ENCODE results near the gene ABR. TPM values are rescaled to one million over a fixed set of nuclear protein-coding genes. Genes with fewer than 3 reads are reported as not detected.

ABR gene
- total RNA-seq, 4 donors from 2014 or later: 78.0 to 208 (median 106) TPM

- Histone ChIP-seq H3K4me3 (no peak overlapping the region), H3K9me3 (no peaks in the 10 kb centered on the region), H3K27me3 (no peaks in the 10 kb centered on the region), H3K36me3 (no peaks in the 10 kb centered on the region), H3K27ac (no peak overlapping the region), H3K4me1 (peaks cover 10% of the 10 kb centered on the region)
- 60% methylated on average over 6 of the region's 13 CpGs for WGBS
- TF ChIP-seq POLR2A (IDR thresholded peaks at IDR 0.05) (no peak), POLR2AphosphoS5 (IDR thresholded peaks at IDR 0.05) (no peak), EP300 (IDR thresholded peaks at IDR 0.05) (no peak)
- TF ChIP-seq, protein P1, sequence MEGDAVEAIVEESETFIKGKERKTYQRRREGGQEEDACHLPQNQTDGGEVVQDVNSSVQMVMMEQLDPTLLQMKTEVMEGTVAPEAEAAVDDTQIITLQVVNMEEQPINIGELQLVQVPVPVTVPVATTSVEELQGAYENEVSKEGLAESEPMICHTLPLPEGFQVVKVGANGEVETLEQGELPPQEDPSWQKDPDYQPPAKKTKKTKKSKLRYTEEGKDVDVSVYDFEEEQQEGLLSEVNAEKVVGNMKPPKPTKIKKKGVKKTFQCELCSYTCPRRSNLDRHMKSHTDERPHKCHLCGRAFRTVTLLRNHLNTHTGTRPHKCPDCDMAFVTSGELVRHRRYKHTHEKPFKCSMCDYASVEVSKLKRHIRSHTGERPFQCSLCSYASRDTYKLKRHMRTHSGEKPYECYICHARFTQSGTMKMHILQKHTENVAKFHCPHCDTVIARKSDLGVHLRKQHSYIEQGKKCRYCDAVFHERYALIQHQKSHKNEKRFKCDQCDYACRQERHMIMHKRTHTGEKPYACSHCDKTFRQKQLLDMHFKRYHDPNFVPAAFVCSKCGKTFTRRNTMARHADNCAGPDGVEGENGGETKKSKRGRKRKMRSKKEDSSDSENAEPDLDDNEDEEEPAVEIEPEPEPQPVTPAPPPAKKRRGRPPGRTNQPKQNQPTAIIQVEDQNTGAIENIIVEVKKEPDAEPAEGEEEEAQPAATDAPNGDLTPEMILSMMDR (IDR thresholded peaks at IDR 0.05): no peak
- DNase-seq (ENCODE audit: low spot score in 2 of 2): no peak
Observed at GRCh38 chr17:992933-993332, 186.8 kb downstream of the ABR start.

DNA sequence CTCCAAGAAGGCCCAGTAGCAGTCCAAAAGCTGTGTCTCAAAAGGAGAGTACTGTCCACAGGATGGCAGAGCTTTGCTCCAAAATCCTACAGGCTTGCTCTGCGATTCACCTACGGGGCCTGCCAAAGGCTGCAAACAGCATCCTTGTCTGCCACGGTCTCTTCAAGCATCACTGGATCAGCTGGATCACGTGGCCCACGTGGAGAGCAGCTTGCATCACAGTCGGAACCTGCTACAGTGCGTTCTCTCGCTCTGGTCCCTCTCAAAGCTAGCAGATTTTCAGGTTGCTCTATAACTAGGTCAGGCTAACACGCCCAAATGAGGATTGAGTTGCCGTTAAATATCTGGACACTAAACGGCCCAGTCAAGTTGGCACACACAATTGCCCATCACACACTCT is 191.2 kb downstream of the ABR start:
- Histone ChIP-seq H3K9me3 (no peaks in the 10 kb centered on the region), H3K27me3 (no peaks in the 10 kb centered on the region), H3K4me3 (no peak overlapping the region), H3K4me1 (no peaks in the 10 kb centered on the region), H3K27ac (no peak overlapping the region), H3K36me3 (no peaks in the 10 kb centered on the region)
- TF ChIP-seq POLR2A (IDR thresholded peaks at IDR 0.05): no peak
- TF ChIP-seq, protein P1 (IDR thresholded peaks at IDR 0.05): no peak
- no peak for TF ChIP-seq EP300 (IDR thresholded peaks at IDR 0.05)
- WGBS: 88% methylated on average over 11 of the region's 11 CpGs
- DNase-seq (ENCODE audit: low spot score in 2 of 2): no peak

DNA sequence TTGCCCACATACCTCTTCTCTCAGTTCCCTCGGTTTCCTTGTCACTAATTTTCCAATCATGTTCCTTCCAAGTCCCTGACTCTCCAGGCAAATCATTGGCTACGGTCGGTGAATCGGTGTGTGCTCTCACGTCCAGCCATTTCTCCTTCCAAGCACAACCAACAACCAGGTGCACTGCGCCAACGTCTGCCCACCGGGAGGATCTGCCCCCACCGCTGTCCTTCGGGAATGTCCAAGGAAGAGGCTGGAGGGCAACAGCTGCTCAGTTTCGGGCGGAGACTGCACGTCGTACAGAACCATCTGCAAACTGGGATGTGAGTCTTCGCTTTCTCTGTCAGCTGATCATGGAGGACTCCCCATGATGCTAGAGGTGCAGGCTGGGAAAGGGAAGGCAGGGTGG is 191.8 kb downstream of the ABR start:
- H3K9me3 ChIP-seq: no peaks in the 10 kb centered on the region
- TF ChIP-seq POLR2AphosphoS5 (IDR thresholded peaks at IDR 0.05) (no peak), EP300 (IDR thresholded peaks at IDR 0.05) (no peak), POLR2A (IDR thresholded peaks at IDR 0.05) (no peak)
- TF ChIP-seq, protein P1 (IDR thresholded peaks at IDR 0.05): no peak
- no peaks in the 10 kb centered on the region for H3K4me1 ChIP-seq
- H3K4me3 ChIP-seq: no peak overlapping the region
- H3K27me3 ChIP-seq: no peaks in the 10 kb centered on the region
- DNase-seq (ENCODE audit: low spot score in 2 of 2): no peak
- WGBS: 95% methylated on average over 15 of the region's 15 CpGs
- no peak overlapping the region for H3K27ac ChIP-seq
- H3K36me3 ChIP-seq: no peaks in the 10 kb centered on the region

- Histone ChIP-seq H3K4me1 (peaks cover under 1% of the 10 kb centered on the region), H3K27ac (no peak overlapping the region), H3K9me3 (no peaks in the 10 kb centered on the region), H3K4me3 (no peak overlapping the region), H3K36me3 (no peaks in the 10 kb centered on the region), H3K27me3 (no peaks in the 10 kb centered on the region)
- DNase-seq (ENCODE audit: low spot score in 2 of 2): no peak
- TF ChIP-seq POLR2A (IDR thresholded peaks at IDR 0.05): no peak
- 90% methylated on average over 4 of the region's 6 CpGs for WGBS
Observed at GRCh38 chr17:986322-986929, 193.4 kb downstream of the ABR start.

- Histone ChIP-seq H3K4me3 (no peak overlapping the region), H3K27me3 (no peaks in the 10 kb centered on the region), H3K27ac (no peak overlapping the region), H3K36me3 (no peaks in the 10 kb centered on the region), H3K9me3 (no peaks in the 10 kb centered on the region), H3K4me1 (peaks cover 16% of the 10 kb centered on the region)
- 53% methylated on average over 3 of the region's 3 CpGs for WGBS
- no peak for DNase-seq (ENCODE audit: low spot score in 2 of 2)
- no peak for TF ChIP-seq POLR2AphosphoS5 (IDR thresholded peaks at IDR 0.05)
- no peak for TF ChIP-seq EP300 (IDR thresholded peaks at IDR 0.05)
- no peak for TF ChIP-seq POLR2A (IDR thresholded peaks at IDR 0.05)
- TF ChIP-seq, protein P1 (IDR thresholded peaks at IDR 0.05): no peak
Observed at GRCh38 chr17:983921-984320, 195.9 kb downstream of the ABR start.

DNA sequence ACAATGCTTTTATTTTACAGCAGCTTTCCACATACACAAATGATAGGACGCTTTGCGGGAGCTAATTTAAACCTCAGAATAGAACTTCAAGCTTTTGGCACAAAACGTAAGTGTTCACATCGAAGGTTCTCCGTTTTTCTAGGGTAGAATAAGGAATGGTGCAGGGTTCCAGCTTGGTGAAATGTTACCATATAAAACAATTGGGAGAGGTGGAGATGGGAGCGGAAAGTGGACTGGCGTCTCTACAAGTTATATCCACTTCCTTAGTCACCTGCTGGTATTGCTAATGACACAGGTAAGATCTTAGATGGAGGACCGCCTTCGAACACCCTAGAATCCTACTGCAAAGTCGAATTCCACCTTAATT is 198.5 kb downstream of the ABR start:
- peaks cover 40% of the 10 kb centered on the region for H3K4me1 ChIP-seq
- no peak for DNase-seq (ENCODE audit: low spot score in 2 of 2)
- no peaks in the 10 kb centered on the region for H3K27me3 ChIP-seq
- no peaks in the 10 kb centered on the region for H3K9me3 ChIP-seq
- 34% methylated on average over 10 of the region's 10 CpGs for WGBS
- no peaks in the 10 kb centered on the region for H3K36me3 ChIP-seq
- TF ChIP-seq, protein P1 (IDR thresholded peaks at IDR 0.05): no peak
- TF ChIP-seq POLR2AphosphoS5 (IDR thresholded peaks at IDR 0.05) (no peak), EP300 (IDR thresholded peaks at IDR 0.05) (no peak), POLR2A (IDR thresholded peaks at IDR 0.05) (no peak)
- H3K4me3 ChIP-seq: no peak overlapping the region
- no peak overlapping the region for H3K27ac ChIP-seq

All from suprapubic skin (tissue), 4 donors.